GM12872 (cell line): ENCODE results near the gene PFDN6.

ENCODE experiments used
- CTCF ChIP-seq: IDR thresholded peaks from 3 replicates; pipeline ENCODE4 v1.5.1; 2011; ENCODE audit warnings: low read depth, mild to moderate bottlenecking, low read length, moderate library complexity; ENCODE audit not compliant: insufficient read depth

PFDN6 gene

GRCh38 chr6:33286946-33287914, 2.2 kb upstream of the PFDN6 start:
- TF ChIP-seq CTCF, result no peak

- no peak for TF ChIP-seq CTCF
Measured at GRCh38 chr6:33288141-33288920, 1.1 kb upstream of the PFDN6 start.

DNA sequence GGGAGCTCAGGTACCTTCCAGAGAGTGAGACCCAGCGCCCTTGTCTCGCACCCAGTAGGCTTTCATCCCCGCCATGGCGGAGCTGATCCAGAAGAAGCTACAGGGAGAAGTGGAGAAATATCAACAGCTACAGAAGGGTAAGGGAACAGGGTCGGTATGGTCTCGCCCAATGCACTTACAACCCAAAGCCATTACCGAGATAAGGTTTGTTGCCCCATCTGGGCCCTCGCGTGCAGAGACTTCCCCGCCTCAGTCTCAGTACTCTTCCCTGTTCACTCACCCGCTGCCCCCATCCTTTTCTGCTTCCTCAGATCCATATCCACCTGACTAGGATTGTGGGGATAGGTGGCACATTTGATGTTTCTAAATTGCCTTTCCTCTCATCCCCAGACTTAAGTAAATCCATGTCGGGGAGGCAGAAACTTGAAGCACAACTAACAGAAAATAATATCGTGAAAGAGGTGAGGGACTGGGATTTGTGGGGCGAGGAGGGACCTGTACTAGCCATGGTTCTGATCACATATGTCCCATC, 449 bp downstream of the PFDN6 start:
- TF ChIP-seq CTCF, result no peak

DNA sequence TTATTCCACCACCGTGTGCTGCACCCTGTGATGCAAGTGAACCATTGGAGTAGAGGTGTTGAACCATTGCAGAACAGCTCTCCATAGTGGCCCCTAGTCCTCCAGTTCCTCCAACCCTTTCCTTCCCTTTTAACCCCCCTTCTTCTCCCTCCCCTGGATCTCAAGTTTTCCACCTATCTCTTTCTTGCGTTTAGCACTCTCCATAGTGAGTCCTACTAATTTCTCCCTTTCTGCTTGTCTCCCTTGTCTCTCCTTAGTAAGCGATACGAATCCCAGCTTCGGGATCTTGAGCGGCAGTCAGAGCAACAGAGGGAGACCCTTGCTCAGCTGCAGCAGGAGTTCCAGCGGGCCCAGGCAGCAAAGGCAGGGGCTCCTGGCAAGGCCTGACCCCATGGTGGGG, 1.1 kb downstream of the PFDN6 start:
- TF ChIP-seq CTCF, result no peak

DNA sequence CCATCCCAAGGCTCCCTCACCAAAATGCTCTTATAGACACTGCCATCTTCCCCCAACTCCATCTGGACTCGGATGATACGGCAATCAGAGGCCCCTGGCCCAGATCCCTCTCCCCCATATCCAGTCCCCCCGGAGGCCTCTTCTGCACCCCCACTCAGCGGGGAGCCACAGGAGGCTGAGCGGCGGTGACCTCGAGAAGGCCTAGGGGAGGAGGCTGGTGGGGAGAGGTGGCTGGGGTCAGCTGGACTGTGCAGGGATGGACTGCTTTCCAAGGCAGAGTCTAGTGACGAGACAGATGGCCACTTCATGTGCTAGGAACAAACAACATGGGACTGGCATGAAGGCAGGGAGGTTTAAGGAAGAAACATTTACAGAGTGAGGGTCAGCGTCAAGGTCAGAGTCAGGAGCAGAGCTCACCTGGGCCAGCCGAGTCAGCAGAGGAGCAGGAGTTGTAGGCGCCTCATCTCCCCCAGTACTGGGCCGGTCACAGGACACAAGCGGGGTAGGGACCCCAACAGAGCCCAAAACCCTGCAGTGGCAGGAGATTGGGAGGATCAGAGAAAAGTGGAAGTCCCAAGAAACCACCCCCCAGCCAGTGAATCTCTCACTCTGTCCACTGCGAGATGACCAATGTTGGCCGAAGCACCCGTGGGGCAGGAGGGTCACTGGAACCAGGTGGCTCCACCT, 3.7 kb downstream of the PFDN6 start:
- TF ChIP-seq CTCF, result no peak

- TF ChIP-seq CTCF, result no peak
Measured at GRCh38 chr6:33294086-33294823, 4.9 kb downstream of the PFDN6 start.
